Measurements from ENCODE around the gene NEFH.
"Not testable (repeated sequence)": the region's sequence is repeated elsewhere in the genome, so short reads cannot be mapped to it uniquely, and the experiment has no call there.

NEFH gene

GRCh38 chr22:29479417-29480261, at the start of gene NEFH:
TSS of gene NEFH (plus strand) at chr22:29480218. CDS start at chr22:29480263, 45 bp downstream.
- no peak for DNase-seq

DNA sequence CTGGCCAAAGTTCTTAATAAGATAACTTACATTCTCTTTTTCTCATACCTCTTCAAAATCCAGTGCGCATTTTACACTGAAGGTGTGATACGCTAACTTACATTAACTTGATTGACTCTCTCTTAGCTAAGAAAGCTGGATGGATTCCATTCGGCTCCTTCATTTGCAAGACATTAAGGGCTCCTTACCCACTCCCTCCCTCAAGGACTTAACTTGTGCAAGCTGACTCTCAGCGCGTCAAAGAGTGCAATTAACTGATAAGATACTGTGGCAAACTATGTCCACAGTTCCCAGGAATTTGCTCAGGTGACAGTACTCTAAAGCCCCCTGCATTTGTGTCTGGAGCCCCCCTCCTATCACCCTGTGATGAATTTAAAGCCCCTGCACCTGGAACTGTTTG, 48.0 kb upstream of the NEFH start:
- DNase-seq: no peak

DNA sequence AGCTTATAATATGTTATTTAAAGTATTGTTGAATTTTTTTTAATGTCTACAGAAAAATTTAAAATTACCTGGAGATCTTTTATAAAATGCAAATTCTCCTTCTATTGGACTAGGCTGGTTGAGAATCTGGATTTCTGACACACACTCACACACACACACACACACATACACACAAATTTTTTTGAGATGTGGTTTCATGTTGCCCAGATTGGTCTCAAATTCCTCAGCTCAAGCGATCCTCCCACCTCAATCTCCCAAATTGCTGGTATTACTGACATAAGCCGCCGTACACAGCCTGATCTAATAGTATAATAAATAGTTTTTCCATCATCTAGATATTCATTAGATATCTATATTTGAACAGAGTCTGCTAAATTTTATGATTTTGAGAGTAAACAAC, 46.2 kb upstream of the NEFH start:
- no peak for DNase-seq

- DNase-seq: no peak
These were observed 45.7 kb upstream of the NEFH start for GRCh38 chr22:29434288-29434687.

GRCh38 chr22:29435236-29436136, 44.5 kb upstream of the NEFH start:
- no peak for DNase-seq

DNA sequence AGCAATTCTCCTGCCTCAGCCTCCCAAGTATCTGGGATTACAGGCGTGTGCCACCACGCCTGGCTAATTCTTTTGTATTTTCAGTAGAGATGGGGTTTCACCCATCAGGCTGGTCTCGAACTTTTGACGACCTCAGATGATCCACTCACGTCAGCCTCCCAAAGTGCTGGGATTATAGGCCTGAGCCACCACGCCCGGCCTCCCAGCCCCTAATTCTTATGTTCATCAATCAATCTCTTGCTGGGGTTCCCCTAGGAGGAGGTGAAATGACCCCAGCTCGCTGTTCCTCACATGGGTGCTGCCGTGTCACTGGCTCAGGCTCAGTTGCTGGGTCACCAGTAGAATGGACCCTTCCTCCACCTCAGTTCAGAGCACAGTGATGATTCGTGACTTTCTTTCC, 41.7 kb upstream of the NEFH start, which contains the start of gene RFPL1:
RFPL1 (plus strand) TSS at position 301 of the 400 bp plus-strand sequence.
- DNase-seq: not testable (repeated sequence)

DNA sequence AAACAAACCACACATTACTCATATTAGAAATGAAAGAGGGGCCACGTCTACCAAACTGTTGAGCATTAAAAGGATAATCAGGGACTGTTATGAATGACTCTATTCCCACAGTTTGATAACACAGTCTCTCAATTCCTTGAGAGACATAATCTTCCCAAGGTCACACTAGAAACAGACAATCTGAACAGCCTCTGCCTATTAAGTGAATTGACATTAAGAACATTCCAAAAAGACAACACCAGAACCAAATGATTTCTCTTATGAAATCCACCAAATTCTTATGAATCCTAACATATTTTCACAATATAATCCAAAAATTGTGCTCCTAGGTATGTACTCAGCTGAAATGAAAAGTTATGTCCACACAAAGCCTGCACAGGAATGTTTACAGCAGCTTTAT, 37.0 kb upstream of the NEFH start:
- no peak for DNase-seq

DNA sequence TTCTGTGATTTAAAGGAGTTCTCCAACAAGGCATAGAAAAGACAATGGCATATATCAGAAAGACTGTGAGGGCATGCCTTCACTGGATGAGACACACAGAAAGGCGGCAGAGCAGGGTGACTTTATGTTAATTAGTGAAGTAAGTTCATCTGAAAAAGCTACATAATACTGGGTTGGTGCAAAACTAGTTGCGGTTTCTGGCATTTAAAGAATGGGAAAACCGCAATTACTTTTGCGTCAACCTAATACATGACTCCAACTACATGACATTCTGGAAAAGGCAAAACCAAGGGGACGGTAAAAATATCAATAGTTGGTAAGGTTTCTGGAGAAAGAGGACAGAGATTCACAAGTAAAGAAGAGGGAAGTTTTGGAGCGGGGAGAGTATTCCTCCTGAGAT, 36.6 kb upstream of the NEFH start:
- DNase-seq: no peak

GRCh38 chr22:29443861-29444792, 35.9 kb upstream of the NEFH start:
- DNase-seq: no peak

- no peak for DNase-seq
These were observed 34.5 kb upstream of the NEFH start for GRCh38 chr22:29445508-29445907.

GRCh38 chr22:29447906-29448305, 32.1 kb upstream of the NEFH start:
- no peak for DNase-seq

DNA sequence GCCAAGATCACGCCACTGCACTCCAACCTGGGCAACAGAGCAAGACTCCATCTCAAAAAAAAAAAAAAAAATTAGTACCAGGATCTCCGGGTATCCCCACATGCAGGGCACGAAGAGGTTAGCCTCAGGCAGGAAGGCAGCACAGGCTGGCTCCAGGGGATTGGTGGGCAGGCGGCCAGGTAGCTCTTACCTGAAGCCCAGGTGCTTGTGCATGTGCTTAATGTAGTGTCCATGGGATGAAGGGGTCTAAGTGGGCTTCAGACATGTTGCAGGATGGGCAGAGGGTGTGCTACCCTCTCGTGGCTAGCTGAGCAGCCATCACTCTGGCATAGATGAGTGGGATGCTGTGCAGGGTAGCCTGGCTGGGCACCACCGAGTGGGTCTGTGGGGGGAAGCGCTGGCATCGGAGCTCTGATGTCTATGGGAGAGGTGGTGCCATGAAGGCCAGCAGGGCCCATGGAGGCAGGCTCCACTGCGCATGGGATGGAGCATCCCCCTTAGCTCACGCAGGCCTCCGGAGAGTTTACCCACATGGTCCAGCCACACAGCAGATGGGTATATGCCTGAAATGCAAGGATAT, 30.6 kb upstream of the NEFH start:
- no peak for DNase-seq

DNA sequence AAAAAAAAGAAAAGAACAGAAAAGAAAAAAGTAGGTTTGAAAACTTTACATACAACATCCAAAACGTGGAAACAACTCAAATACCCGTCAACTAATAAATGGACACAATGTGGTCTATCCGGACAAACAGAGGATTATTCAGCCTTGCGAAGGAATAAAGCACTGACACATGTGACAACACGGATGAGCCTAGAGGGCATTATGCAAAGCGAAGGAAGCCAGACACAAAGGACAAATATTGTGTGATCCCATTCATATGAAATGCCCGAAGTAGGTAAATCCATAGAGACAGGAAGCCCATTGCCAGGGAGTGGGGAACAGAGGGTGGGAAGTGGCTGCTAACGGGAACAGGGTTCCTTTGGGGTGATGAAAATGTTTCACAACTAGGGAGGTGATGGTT, 29.8 kb upstream of the NEFH start:
- DNase-seq: no peak

- no peak for DNase-seq
These were observed 28.2 kb upstream of the NEFH start for GRCh38 chr22:29451863-29452262.

DNA sequence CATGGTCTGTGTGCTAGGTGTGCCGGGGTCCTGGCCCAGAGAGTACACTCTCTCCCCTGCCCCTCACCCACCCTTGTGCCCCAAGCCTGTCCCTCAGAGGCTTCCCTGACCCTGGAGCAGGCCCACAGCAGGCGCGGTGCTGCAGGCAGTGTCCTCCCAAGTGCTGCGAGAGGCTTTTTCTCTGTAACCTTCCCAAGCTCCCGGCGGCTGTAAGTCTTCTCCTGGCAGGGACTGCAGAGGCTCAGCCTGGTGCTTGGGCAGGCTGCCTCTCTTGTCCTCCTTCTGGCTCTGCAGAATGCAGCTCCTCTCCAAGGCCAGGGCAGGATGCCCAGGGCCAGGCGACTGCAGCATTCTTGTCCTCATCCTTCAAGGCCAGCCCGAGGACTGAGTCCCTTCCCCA, 25.7 kb upstream of the NEFH start:
- no peak for DNase-seq

DNA sequence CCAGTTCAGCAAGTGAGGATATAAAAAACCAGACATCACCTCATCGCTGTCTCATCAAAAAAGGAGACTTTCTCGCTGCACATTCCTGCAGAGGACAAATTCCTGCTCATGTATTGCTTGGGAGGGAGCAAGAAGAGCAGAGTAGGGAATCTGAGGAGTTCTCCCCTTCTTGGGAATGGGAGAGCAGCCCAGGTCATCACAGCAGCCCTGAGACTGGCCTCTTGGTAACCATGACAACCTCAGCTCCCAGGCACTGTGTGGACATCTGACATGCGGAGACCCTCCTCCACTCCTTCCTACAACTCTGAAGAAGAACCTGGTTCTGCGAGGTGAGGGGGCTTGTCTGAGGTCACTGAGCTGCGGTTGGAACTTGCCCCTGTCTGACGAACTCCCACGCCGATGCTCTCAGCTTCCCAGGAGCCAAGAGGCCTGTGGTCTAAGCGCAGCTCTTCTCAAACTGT, 23.8 kb upstream of the NEFH start:
- no peak for DNase-seq

DNA sequence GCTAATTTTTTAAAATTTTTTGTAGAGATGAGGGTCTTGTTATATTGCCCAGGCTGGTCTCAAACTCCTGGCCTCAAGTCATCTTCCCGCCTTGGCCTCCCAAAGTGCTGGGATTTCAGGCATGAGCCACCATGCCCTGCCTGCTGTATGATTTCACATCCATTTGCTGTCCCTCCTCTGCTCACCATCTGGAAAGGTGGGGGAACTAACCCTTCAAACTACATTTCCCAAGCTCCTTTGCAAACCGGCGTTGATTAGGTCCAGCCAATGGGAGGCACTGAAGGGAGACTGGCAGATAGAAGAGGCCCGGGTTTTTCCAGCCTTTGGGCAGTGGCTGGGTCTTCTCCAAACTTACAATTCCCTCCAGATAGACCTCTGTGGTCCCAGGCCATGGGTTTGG, 22.3 kb upstream of the NEFH start:
- DNase-seq: no peak

DNA sequence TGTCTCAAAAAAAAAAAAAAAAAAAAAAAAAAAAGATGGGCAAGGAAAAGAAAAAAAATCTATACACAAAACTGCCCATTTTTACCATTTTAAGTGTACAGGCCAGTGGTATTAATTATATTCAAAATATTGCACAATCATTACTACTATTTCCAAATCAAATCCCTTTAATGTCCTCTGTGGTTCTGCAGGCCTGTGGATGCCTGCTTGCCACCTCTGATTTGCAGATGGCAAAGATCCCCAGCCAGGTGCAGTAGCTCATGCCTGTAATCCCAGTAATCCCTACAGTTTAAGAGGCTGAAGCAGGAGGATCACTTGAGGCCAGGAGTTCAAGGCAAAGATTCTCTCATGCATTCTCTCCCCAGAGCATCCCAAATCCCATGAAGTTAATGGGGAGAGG, 21.5 kb upstream of the NEFH start:
- no peak for DNase-seq

DNA sequence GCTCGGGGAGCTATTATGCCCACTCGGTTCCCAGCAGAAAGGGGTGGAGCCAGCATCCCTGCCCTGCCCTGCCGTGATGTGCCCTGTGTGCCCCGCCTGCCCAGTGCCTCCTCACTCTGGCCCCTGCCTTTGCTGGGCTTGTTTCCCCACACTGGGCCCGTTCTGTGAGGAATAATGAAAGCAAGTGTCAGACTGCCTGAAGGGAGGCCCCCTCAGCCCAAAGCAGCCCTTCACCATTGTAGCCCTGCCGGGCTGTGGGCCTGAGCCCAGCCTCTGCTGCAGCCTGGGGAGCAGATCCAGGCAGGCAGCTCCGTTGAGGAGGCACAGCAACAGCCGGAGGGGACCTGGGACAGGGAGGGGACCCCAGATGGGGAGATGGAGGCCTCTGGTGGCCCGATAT, 20.2 kb upstream of the NEFH start:
- DNase-seq: no peak

- no peak for DNase-seq
These were observed 18.8 kb upstream of the NEFH start for GRCh38 chr22:29461263-29461662.

DNA sequence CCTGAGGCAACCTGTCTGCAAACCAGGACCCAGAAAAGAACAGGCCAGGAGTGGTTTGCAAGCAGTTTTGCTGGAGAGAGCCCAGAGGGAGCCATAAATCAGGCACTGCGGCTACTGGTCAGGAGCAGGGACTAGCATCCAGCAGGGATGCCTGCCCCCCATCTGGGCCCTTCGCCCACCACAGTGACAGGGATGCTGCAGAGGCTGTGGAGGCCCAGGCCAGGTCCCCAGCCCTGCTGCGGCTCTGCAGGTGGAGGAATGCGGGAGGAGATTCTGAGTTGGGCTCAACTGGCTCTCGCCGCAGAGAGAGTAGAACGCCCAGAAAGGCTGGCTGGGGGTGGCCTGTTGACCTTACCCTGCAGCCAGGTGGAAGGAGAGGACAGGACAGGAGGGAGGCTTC, 16.4 kb upstream of the NEFH start:
- no peak for DNase-seq

GRCh38 chr22:29464581-29464980, 15.4 kb upstream of the NEFH start:
- no peak for DNase-seq
